Measurements from ENCODE around the gene PLSCR1. TPM values are rescaled to one million over a fixed set of nuclear protein-coding genes. Genes with fewer than 3 reads are reported as not detected.

The PLSCR1 gene
- total and polyA plus RNA-seq, 9 of the 15 experiments (the other 6 are each of a cell fraction or from before 2014, with no cell fraction given) = 40.6 to 122 (median 69.1) TPM

DNA sequence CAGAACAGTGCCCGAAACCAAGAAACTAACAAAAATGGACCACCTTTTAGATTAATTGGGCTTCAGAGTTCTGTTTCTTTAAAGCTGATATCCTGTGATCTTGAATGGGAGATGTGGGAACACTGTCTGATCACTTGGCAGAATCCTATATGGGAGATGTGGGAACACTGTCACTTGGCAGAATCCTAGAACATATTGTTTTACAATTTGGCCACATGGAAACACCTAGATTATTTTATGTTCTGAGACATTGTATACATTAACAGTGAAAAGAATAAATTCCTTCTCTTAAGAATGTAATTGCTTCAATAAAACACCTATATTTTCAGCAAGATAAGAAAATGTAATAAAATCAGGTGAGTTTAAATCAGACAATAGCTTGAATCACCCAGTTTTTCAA is 44.7 kb downstream of the PLSCR1 start:
- in situ Hi-C loops (cut with MboI) = no loop called here

More for the DNA sequence above, 44.7 kb downstream of the PLSCR1 start:
- no peaks in the 10 kb centered on the region for H4K20me1 ChIP-seq (replicated peaks; ENCODE audit: control insufficient read depth, insufficient read depth, low read length)
- H3K4me3 ChIP-seq = no peak overlapping the region
- ATAC-seq (no peak), FAIRE-seq (no peak), DNase-seq (ENCODE audit: extremely low read depth in 1 of 4, low spot score in 3 of 4) (no peak)
- H3K9me1 ChIP-seq (ENCODE audit: control insufficient read depth, insufficient read depth, low read length) = no peaks in the 10 kb centered on the region
- 70% methylated on average over 1 of the region's 1 CpG for WGBS (ENCODE audit: insufficient coverage, low coverage, missing lambda C conversion rate)
- CTCF ChIA-PET (ENCODE audit: low intra/inter-chr PET ratio) = no interaction called here
- intact Hi-C loops (cut with micrococcal nuclease) = no loop called here
- no peak for TF ChIP-seq ZNF124 (CRISPR knock-in tag; IDR thresholded peaks at IDR 0.05)
- no peak for TF ChIP-seq SMARCC2 (IDR thresholded peaks at IDR 0.05; ENCODE audit: low read depth)
- TF ChIP-seq, protein P1, sequence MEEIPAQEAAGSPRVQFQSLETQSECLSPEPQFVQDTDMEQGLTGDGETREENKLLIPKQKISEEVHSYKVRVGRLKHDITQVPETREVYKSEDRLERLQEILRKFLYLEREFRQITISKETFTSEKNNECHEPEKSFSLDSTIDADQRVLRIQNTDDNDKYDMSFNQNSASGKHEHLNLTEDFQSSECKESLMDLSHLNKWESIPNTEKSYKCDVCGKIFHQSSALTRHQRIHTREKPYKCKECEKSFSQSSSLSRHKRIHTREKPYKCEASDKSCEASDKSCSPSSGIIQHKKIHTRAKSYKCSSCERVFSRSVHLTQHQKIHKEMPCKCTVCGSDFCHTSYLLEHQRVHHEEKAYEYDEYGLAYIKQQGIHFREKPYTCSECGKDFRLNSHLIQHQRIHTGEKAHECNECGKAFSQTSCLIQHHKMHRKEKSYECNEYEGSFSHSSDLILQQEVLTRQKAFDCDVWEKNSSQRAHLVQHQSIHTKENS (CRISPR knock-in tag; IDR thresholded peaks at IDR 0.05) = no peak
- TF ChIP-seq GATAD2A (IDR thresholded peaks at IDR 0.05) = no peak
- TF ChIP-seq EGR1 (conservative IDR thresholded peaks at IDR 0.05) = no peak
- TF ChIP-seq ZNF24 (IDR thresholded peaks at IDR 0.05) = no peak
- TF ChIP-seq ZNF197 (CRISPR knock-in tag; IDR thresholded peaks at IDR 0.05; ENCODE audit: low read depth) = no peak
- TF ChIP-seq JUNB (CRISPR knock-in tag; conservative IDR thresholded peaks at IDR 0.05) = no peak
- no peak for TF ChIP-seq IRF2 (CRISPR knock-in tag; IDR thresholded peaks at IDR 0.05)
- H3K36me3 ChIP-seq (ENCODE audit: control insufficient read depth, insufficient read depth, low read length) = no peaks in the 10 kb centered on the region
- POLR2A ChIA-PET = no interaction called here
- no peaks in the 10 kb centered on the region for H3K79me2 ChIP-seq (ENCODE audit: control insufficient read depth, insufficient read depth, low read length)
- H2AFZ ChIP-seq (ENCODE audit: low read depth, low read length) = no peak overlapping the region
- peaks cover 6% of the 10 kb centered on the region for H3K9me3 ChIP-seq (replicated peaks; ENCODE audit: control insufficient read depth, insufficient read depth, low read depth, low read length)
- H3K9ac ChIP-seq (ENCODE audit: insufficient read depth in 1 of 2, low read depth in 2 of 2, low read length in 2 of 2) = no peak overlapping the region
- H3K4me2 ChIP-seq (ENCODE audit: insufficient read depth, low read length) = no peak overlapping the region
- no peaks in the 10 kb centered on the region for H3K27me3 ChIP-seq (ENCODE audit: control insufficient read depth in 2 of 2, insufficient read depth in 2 of 2, low read length in 2 of 2)
- no peak overlapping the region for H3K27ac ChIP-seq (ENCODE audit: extremely low read depth, low read depth, low read length)
- H3K4me1 ChIP-seq (replicated peaks in 1 of 2; ENCODE audit: control insufficient read depth in 2 of 2, insufficient read depth in 2 of 2, low read length in 2 of 2) = peaks cover 14 to 24% of the 10 kb centered on the region in 2 experiments
- BruUV-seq (replicated peaks) = no TSS peak

Data from K562 (cell line).